GM18907 (cell line): ENCODE results near the gene GFER.
A peak's percentile ranks its signal among the peaks of the same experiment; 100 is the strongest.
"Not testable (repeated sequence)": the region's sequence is repeated elsewhere in the genome, so short reads cannot be mapped to it uniquely, and the experiment has no call there.

Source experiments
- ATAC-seq: cut with Tn5 transposase; IDR thresholded peaks from one replicate; pipeline ENCODE4 v1.9.1; 2021; ENCODE audit warnings: mild to moderate bottlenecking, moderate library complexity; ENCODE audit not compliant: unreplicated experiment

Gene GFER

DNA sequence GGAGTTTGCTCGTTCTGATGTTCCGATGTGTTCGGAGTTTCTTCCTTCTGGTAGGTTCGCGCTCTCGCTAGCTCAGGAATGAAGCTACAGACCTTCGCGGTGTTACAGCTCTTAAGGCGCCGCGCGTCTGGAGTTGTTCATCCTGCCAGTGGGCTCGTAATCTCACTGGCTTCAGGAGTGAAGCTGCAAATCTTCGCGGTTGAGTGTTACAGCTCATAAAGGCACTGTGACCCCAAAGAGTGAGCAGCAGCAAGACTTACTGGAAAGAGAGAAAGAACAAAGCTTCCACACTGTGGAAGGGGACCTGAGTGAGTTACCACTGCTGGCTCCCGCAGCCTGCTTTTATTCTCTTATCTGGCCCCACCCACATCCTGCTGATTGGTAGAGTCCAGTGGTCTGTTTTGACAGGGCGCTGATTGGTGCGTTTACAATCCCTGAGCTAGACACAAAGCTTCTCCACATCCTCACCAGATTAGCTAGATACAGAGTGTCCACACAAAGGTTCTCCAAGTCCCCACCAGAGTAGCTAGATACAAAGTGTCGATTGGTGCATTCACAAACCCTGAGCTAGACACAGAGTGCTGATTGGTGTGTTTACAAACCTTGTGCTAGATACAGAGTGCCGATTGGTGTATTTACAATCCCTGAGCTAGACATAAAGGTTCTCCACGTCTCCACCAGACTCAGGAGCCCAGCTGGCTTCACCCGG, 26.4 kb upstream of the GFER start:
- ATAC-seq: not testable (repeated sequence)

- not testable (repeated sequence) for ATAC-seq
Observed at GRCh38 chr16:1958143-1958491, 25.9 kb upstream of the GFER start.

GRCh38 chr16:1958715-1959268, 25.2 kb upstream of the GFER start:
- peak; percentile 1 for ATAC-seq

GRCh38 chr16:1959269-1960039, 24.5 kb upstream of the GFER start, which contains the start of gene NDUFB10:
TSS of gene NDUFB10 (plus strand) at chr16:1959538. CDS start at chr16:1959625, 87 bp downstream.
- ATAC-seq: peak; percentile 75

GRCh38 chr16:1960665-1961630, 23.0 kb upstream of the GFER start:
- ATAC-seq: no peak

GRCh38 chr16:1961651-1962067, 22.3 kb upstream of the GFER start:
- no peak for ATAC-seq

DNA sequence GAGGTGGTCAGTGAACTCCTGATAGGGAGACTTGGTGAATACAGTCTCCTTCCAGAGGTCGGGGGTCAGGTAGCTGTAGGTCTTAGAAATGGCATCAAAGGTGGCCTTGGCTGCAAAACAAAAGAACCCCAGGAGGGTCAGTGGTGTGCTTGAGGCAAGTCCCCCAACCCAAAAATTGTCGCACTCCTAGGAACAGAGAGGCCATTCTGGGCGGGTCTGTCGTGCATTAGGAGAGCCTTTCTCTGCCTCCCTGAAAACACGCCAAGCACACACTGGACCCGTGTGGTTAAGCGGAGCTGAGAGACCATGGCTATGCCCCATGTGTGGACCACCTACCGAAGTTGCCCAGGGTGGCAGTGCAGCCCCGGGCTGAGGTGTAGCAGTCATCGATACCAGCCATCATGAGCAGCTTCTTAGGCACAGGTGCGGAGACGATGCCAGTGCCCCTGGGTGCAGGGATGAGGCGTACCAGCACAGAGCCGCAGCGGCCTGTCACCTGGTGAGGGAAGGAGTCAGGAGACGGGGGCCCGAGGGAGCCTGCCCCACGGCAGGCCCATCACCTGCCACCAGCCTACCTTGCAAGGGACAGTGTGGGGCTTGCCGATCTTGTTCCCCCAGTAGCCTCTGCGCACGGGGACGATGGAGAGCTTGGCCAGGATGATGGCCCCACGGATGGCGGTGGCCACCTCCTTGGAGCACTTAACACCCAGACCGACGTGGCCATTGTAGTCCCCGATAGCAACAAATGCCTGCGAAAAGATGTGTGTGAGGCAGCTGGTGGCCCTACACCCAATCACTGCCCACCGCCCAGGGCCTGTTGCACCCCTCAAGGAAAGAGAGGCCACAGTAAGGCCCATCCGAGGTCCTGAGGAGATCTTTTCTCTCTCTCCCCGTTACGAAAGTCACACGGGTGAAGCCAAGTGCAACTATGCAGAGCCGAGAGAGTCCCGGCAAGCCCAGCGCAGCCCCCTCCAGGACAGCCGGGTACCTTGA, 21.5 kb upstream of the GFER start:
- not testable (repeated sequence) for ATAC-seq

DNA sequence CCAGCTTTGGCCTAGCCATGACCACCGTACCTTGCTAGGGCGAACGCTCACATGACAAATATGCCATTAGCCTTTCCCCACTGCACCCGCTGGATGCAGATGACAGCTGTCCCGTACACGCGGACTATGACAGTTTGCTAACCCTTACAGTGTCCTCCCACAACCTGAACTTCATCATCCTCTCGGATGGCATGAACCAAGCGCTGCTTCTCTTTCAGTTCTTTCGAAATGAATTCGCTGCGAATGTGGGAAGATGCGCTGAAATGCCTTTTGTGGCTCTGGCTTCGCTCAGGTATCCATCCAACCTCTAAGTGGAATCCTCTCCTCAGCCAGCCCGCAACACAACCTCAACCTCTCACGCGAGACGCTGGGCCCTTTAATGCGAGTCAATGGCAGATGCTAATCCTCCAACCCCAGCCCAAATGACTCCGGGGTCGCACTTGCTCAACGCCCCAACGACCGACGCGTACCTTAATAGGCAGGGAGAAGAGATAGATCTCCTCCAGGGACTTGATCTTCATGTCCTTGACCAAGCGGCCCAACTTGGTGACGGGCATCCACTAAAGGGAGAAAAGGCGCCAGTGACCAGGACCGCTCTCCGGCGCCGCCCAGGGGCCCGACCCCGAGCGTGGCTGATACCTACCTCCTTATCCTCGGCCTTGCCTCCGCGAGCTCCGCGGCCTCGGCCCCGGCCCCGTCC, 20.0 kb upstream of the GFER start:
- peak; percentile 18 for ATAC-seq

GRCh38 chr16:1964506-1965395, 19.2 kb upstream of the GFER start, which contains the start of gene RPS2:
TSS of gene RPS2 (minus strand) at chr16:1964826. CDS start at chr16:1964625, 201 bp downstream.
- peak; percentile 81 for ATAC-seq

DNA sequence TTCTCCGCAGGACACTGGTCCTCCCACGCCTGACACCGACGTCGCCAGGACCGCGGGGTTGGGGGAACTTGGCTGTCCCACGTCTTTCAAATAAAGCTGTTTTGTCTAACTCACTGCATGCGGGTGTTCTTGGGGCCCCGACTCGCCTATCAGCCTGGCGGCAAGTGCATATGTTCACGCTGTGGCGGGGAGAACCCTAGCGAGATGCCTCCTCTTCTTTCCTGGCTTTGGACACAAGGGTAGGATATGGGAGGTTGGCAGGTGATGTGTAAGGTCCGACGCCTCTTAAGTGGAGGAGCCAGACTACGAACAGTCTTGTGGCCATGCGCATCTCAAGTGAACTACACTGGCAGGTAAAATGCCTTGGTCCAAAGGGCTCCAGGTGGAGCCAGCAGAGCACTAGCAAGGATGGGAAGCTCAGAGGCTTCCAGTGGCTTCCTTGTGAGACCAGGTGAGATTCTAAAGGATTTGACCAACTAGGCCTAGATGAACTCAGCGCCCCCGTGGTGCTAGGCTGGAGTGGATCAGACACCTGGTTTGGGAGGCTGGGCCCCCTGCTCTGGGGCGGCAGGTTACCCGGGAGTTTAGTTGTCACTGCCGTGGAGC, 18.5 kb upstream of the GFER start:
- ATAC-seq: no peak

GRCh38 chr16:1966460-1966859, 17.5 kb upstream of the GFER start, which contains the start of gene RNF151:
TSS of gene RNF151 (plus strand) at chr16:1966856. CDS start at chr16:1966882, 26 bp downstream.
- ATAC-seq: no peak

DNA sequence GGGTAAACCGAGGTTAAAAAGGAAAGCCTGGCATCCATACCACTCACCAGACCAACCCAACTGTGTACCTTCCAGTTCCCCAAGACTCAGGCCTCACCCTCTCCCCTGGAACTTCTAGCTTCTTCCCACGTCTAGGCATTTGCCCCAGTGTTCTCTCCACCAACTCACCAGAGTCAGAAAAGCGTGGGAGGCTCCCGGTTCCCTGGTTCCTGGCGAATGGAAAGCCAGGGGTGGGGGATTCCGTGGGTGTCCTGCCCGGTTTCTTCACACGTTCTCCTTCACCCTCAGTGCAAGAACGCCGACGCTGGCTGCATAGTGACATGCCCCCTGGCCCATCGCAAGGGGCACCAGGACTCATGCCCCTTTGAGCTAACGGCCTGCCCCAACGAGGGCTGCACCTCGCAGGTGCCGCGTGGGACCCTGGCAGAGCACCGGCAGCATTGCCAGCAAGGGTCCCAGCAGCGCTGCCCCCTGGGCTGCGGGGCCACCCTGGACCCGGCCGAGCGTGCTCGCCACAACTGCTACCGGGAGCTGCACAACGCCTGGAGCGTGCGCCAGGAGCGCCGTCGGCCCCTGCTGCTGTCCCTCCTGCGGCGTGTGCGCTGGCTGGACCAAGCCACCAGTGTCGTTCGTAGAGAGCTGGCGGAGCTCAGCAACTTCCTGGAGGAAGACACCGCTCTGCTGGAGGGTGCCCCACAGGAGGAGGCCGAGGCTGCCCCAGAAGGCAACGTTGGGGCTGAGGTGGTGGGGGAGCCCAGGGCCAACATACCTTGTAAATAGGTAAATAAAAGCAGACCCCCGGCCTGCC, 15.6 kb upstream of the GFER start:
- ATAC-seq: no peak

GRCh38 chr16:1971796-1972489, 12.1 kb upstream of the GFER start, which contains the start of gene TBL3:
TSS of gene TBL3 (plus strand) at chr16:1972053. CDS start at chr16:1972165, 112 bp downstream.
- ATAC-seq: peak; percentile 74

DNA sequence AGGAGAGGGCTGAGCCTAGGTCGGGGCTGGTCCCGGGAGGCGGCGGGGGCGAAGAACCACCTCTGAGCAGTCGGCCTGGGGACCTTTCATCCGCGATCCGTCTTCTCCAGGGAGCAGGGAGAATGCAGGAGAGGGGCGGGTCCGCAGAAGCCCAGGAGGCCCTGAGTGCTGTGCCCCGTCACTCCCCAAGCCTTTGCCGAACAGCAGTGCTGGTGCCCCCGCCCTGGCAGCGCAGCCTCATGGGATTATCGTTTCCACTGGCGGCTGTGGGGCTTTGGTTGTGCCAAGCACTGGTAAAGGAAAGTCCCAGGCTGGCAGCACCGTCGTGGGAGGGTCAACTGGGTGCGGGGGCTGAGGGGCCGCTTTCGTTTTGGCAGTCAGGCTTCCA, 11.5 kb upstream of the GFER start:
- no peak for ATAC-seq

DNA sequence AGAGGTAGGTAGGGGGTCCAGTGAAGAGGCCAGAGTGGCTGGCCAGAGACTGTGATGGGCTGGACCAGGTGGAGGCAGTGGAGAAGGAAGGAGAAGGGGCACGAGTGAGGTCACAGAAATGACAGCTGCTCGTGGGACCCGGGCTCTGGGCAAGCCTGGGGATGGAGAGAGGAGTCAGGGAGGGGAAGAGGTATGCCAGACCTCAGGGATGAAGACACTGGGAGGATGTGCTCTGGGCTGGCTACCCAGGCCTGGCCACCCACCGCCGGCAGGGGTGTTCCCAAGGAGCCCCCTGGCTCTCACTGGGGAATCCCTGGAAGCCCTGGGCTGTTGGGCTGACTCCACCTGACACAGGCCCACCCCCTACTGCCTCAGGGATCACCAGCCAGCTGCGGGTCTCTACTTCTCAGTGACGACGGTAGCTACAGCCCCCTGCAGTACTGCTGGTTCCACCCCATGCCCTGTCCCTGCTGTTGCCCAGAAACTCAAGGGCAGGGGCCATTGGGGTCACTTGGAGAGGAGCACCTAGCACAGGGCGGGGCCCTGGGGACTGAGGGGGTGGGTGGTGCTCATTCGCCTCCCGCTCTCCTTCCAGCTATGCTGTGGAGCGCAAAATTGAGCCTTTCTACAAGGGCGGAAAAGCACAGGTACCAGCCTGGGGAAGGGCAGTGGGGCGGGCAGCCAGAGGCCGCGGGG, 10.4 kb upstream of the GFER start:
- no peak for ATAC-seq
